Renal cortical epithelial cell (primary cell): ENCODE data around the gene RGS14. TPM values are rescaled to one million over a fixed set of nuclear protein-coding genes. Genes with fewer than 3 reads are reported as not detected.
"Not testable (repeated sequence)": the region's sequence is repeated elsewhere in the genome, so short reads cannot be mapped to it uniquely, and the experiment has no call there.

Experiments
- DNase-seq: peaks from one replicate; pipeline ENCODE4 v3.0.0-alpha.2; 2011; ENCODE audit warnings: low read depth
- total RNA-seq: library from RNA; depleted of rRNA; stranded (reverse); fragments of >200 nt; gene quantifications from 2 replicates; pipeline ENCODE4 v1.2.3, GENCODE V29; 2014

RGS14 gene
- total RNA-seq, 1 donor from 2014 or later = 11.1 TPM

- no peak for DNase-seq
Observed at GRCh38 chr5:177349762-177350161, 8.0 kb upstream of the RGS14 start.

DNA sequence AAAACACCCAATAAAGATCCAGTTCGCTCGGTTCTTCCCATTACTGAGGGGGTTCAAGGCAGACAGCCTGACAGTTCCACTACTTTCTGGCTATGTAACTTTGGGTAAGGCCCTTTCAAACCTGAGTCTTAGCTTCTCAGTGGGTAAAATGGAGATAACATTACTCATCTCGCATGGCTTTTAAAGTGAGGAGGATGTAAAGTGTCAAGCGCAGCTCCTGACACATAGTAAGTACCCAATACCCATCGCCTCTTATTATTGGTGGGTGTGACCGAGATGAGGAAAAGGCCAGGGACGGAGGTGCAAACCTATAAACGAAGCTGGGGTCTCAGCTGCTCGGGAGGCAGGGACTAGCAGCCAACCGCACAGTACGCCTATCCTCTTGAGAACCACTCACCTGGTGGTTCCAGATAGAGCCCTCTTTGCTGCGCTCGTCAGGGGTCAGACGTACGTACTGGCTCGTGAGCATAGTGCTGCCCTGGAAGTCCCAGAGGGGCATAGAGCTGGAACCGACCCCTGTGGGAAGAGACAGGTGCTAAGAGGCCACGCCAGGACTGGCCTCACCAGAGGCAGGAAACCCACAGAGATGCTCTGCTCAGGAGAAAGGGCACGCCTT is 6.8 kb upstream of the RGS14 start:
- DNase-seq = no peak

DNA sequence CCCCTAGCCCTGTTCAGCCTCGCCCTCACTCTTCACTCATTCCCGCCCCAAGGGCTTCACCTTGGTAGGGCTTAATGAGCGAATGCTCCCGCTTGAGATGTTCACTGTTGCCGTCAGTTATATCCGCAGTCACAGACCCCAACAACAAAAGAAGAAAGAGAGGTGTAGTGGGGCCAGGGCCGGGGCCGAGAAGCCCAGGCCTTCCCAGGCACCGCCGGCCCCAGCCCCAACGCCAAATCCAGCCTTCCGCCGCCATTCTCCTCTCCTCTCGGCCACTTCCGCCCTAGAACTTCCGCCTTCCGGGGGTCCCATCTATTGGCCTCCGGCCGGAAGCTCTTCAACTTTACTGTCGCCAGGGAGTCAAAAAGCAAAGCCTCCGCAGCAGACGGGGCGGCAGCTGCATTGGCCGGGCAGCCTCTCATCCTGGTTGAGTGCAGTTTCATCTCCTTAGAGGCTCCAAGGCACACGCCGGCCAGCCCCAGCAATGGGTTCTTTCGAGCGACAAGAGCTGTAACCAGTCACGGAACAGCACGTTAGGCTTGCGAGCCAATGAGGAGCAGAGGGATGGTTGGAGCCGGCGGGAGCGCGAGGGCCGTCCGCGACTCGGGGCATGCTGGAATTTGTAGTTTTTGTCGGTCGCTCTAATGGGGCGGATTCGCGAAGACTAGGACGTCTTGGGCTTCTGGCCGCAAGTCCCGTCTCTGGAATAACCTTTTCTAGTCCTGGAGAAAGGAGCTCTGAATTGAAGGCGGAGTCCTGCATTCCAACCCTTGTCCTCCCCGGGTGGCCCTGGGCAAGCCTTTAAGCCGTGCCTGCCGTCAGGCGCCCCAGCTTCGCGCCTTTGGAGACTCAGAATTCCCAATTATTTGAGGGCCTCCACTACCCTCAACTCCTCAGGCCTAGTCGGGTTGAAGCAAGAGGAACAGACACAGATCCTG is 6.1 kb upstream of the RGS14 start, which contains the start of gene LMAN2:
TSS of gene LMAN2 (minus strand) at position 277 of the 938 bp plus-strand sequence. CDS start at position 256, 21 bp downstream.
- DNase-seq = peak; percentile 87

DNA sequence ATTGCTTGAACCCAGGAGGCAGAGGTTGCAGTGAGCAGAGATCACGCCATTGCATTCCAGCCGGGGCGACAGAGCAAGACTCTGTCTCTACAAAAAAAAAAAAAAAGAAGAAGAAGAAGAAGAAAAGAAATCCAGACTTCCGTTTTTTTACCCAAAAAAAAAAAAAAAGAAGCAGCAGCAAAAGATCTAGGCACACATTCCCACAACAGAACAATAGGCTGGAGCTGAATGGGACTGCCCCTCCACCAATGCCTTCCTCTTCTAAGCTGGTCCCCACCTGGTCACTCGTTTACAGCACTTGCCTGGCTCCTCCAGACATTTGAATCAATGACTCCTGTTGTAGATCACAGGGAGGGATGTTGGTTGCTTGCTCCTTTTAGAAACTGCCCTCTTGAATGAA is 4.6 kb upstream of the RGS14 start:
- DNase-seq = no peak

DNA sequence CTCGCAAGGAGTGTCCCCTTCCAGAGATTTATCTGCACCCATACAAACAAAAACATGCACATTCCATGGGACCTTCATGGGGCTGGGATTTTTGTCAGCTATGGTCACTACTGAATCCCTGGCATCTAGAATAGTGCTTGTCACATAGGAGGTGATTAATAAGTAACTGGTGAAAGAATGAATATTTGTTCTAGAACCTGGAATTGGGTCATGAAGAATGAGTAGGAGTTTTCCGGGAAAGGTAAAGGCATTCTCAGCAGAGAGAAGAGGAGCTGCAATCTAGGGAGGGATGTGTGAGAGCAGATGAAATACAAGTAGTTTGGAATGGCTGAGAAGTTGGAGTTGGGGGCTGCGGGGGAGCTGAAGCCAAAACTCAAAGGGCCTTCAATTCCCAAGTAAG is 3.5 kb upstream of the RGS14 start:
- DNase-seq = no peak

- DNase-seq = no peak
Observed at GRCh38 chr5:177354711-177355110, 3.0 kb upstream of the RGS14 start.

- no peak for DNase-seq
Observed at GRCh38 chr5:177355162-177355867, 2.4 kb upstream of the RGS14 start.

- no peak for DNase-seq
Observed at GRCh38 chr5:177355868-177356168, 1.9 kb upstream of the RGS14 start.

- no peak for DNase-seq
Observed at GRCh38 chr5:177356746-177357145, 978 bp upstream of the RGS14 start.

DNA sequence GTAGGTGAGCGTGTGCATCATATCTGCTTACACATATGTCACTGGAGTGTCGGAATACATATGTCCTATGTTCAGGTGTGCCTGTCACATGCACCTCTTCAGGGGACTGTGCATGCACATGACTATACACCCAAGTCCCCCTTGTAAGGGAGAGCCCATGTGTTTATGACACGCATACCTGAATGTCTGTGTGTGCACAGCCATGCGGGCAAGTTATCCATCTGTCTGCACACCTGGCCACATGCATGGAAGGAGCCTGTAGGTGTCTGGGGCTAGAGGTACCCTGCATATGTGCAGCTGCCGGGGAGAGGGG is 622 bp upstream of the RGS14 start:
- no peak for DNase-seq

- no peak for DNase-seq
Observed at GRCh38 chr5:177358370-177358819, 671 bp downstream of the RGS14 start.

- no peak for DNase-seq
Observed at GRCh38 chr5:177359451-177359851, 1.7 kb downstream of the RGS14 start.

DNA sequence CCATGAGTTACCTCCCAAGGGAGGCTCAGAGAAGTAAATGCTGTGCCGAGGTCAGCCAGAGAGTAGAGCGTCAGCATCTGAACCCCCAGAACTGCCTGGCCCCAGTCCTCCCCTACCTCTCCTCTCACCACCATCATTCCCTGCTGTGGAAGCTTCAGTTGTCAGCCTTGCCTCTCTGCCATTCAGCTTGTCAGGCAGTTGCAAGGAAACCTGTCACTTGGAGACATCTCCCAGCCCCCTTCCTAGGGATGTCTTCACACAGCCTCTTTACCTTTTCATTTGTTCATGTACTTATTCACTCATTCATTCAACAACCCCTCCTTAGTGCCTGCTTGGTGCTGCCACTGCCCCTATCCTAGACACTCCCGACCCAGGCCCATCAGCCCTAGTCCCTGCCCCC is 2.1 kb downstream of the RGS14 start:
- DNase-seq = no peak

DNA sequence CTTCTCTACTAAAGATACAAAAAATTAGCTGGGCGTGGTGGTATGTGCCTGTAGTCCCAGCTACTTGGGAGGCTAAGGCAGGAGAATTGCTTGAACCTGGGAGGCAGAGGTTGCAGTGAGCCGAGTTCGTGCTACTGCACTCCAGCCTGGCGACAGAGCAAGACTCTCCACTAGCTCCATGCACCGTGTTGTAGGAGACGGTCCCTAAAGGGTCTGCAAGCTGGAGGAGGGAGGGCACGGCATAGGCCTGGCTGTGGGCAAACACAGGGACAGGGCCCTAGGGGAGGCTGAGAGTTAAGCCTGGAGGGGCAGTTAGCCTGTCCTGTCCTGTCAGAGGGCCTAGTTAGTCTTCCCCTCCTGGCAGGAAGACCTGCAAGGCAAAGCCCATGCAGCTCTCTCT is 3.0 kb downstream of the RGS14 start:
- DNase-seq = not testable (repeated sequence)

DNA sequence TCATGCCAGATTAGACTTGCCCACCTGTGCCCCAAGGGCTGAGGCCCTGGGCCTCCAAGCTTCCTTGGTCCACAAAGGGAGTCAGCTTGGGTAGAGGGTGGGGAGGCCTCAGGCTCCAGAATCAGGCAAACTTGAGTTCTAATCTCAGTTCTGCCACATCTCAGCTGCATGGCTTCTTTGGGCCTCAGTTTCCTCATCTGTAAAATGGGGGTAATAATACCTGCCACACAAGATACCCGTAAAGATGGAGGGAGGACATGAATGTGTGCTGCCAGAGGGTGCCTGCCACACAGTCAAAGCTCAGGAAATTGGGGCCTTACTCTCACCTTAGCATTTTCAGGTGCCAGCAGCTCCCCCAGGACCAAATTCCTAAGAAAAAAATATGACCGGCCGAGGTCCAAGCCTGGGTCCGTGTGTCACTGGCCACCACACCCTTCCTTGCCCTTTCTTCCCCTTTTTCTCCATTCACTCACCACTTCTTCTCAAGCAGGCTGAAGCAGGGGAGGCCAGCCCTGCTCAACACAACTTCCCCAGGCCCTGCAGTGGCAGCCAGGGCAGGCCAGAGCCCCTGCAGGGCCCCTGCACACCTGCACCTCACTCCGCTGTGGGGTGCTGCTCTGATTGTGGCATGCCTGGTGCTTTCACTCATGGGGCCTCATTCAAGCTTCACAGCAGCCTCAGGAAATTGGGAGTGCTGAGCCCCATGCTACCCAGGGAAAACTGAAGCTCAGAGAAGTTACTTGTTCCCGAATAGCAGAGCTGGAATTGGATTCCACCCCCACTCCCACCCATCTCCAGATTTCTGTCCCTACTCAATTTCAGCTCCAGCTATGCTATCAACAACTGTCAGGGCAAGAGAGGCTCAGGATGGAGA is 3.9 kb downstream of the RGS14 start:
- DNase-seq = no peak

- DNase-seq = no peak
Observed at GRCh38 chr5:177362292-177362609, 4.5 kb downstream of the RGS14 start.

DNA sequence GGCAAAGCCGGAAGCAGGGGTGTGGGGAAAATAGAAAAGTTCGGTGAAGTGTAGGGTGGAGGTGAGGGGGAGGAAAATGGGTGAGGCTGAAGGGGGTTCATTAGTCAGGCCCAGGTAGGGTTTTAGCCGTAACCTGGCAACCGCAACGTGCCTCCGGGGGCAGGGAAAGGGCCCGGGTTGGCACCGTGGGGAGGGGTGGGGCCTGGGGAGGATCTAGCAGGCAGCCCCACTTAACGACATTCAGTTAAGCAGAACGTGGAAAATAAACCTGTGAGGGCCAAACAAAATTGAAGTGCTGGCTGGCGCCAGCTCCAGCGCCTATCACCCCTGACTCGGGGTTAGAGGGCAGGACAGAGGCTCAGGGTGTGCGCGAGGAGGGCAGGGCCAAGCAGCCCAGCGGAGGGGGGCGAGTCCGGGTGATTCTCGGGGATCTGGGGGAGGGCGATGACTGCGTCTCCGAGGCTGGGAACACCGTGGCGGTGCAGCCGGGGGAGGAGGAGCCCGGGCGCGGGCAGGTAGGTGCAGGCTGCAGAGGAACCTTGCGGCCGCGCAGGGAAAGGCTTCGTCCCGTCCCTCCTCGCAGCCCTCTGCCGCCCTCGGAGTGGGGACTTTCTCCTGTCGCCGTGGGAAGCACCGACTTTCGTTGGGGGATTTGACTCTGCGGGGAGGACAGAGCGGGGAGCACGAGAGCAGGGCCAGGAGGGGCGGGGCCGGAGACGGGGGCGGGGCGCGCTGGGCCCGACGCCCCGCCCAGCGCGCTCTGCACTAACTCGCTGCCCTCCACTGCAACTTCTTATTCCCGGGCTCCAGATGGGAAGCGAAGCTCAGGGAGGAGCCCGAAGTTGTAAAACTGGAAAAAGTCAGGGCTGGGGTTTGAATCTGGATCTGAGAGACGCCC is 5.1 kb downstream of the RGS14 start:
- DNase-seq = no peak

DNA sequence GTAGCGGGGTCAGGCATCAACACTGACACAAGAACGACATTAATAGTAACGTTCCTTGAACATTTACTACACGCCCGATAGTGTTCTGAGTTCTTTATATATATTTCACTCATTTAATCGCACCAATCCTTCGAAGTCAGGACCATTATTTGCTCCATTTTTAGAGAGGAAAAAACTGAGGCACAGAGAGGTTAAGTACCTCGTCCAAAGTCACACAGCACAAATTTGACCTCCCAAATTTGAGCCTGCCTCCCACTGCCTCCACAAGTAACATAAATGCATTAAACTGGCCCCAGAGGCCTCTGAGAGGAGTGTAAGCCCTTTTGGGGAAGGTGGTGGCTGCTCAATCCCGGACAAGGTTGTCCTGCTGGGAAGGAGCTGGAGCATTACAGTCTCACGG is 5.8 kb downstream of the RGS14 start:
- DNase-seq = no peak

DNA sequence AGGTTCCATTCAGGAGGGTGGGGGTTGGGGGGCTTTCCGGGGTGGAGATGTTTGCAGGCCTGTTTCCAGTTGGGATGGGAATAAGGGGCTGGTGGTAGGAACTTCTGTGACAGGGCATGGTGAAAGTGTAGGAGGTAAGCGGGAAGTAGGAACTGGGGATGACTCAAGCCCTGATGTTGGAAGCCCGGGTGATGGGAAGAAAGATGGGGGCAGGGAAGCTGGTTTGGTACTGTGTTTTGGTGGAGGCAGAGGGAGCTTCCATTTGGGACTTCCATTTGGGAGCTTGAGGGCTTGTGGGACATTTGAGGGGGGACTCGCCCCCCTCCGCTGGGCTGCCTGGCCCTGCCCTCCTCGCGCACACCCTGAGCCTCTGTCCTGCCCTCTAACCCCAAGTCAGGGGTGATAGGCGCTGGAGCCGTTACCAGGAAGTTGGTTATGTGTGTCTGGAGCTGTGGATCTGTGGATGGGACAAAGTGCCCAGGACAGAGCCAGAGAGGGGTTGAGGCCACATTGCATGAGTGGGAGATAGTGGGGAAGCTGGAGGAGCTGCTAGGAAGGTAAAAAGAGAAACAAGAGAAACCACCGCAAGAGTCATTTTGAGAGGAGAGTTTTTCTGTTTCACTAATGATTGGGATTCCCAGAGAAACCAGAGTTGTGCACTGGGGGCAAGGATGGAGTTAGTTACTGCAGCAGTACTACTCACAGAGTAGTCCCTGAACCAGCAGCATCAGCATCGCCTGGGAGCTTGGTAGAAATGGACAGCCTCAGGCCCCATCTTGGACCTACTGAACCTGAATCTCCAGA is 6.6 kb downstream of the RGS14 start:
- no peak for DNase-seq
